Measurements from ENCODE around the gene BAIAP2. TPM values are rescaled to one million over a fixed set of nuclear protein-coding genes. Genes with fewer than 3 reads are reported as not detected.
A peak's percentile ranks its signal among the peaks of the same experiment; 100 is the strongest.

Gene BAIAP2
- total RNA-seq, 1 experiment from 2014 or later: 57.7 TPM

Small RNAs within 50 kb of the gene (microRNA-seq; reads per million reads assigned to microRNA genes)
- gene MIR1250 (3.7 reads per million, percentile 24 among the genes with 10 or more reads in this experiment), gene MIR3065 (not detected), gene MIR338 (not detected), gene MIR657 (0.56 reads per million)

Other genes with a start within 250 kb of the BAIAP2 start
- 20.1 and 23.2 TPM in 2 replicates for gene CHMP6, start 43.3 kb upstream of the BAIAP2 start, total RNA-seq (2022)
- 0.58 TPM in 1 of 2 replicates, not detected in the other for gene PVALEF, start 130.4 kb downstream of the BAIAP2 start, total RNA-seq (2022)
- 26.4 and 26.6 TPM in 2 replicates for gene AATK, start 131.1 kb downstream of the BAIAP2 start, total RNA-seq (2022)
- gene CEP131, start 187.8 kb downstream of the BAIAP2 start, total RNA-seq (2022): 28.4 and 29.4 TPM in 2 replicates
- gene TEPSIN, start 203.9 kb downstream of the BAIAP2 start, total RNA-seq (2022): 38.7 and 40.3 TPM in 2 replicates
- gene NDUFAF8, start 204.2 kb downstream of the BAIAP2 start, total RNA-seq (2022): 65.0 and 66.7 TPM in 2 replicates

Measured in Caco-2 (cell line).